K562 (cell line): ENCODE results near the gene TBX6. TPM values are rescaled to one million over a fixed set of nuclear protein-coding genes. Genes with fewer than 3 reads are reported as not detected.
A peak's percentile ranks its signal among the peaks of the same experiment; 100 is the strongest.
"Not testable (repeated sequence)": the region's sequence is repeated elsewhere in the genome, so short reads cannot be mapped to it uniquely, and the experiment has no call there.

Source experiments
- ATAC-seq: fragments of 200-7000 bp; cut with Tn5 transposase; 3 replicates; pipeline ENCODE4 v1.9.1; 2020; ENCODE audit warnings: moderate library complexity
- BruUV-seq: library from RNA; stranded (reverse); fragments of 400-500 nt; replicated peaks from 2 replicates; lab custom pipeline; 2021; lab: Mats Ljungman, UMichigan
- CTCF ChIA-PET: fragments of 300-600 bp; formaldehyde crosslinking; extraction: SDS; loops from one replicate; lab custom pipeline; 2021; ENCODE audit warnings: low intra/inter-chr PET ratio; lab: Yijun Ruan, JAX
- POLR2A ChIA-PET: fragments of 300-600, 350-650 bp; sonication (Branson Sonifier 250); formaldehyde crosslinking; extraction: SDS; loops from one replicate; lab custom pipeline; 2021; ENCODE audit warnings: antibody characterized with exemption, inconsistent platforms; lab: Yijun Ruan, JAX
- DNase-seq, 4 experiments: peaks; one replicate each; pipeline versions ENCODE4 v3.0.0 to v3.0.0-alpha.2; 2011 to 2018; ENCODE audit warnings: low spot score in 3 of 4, mixed read lengths in 3 of 4; ENCODE audit errors: extremely low read depth in 1 of 4
- FAIRE-seq: peaks from 2 replicates; lab custom pipeline; 2011; peaks lifted over from hg19 to GRCh38; lab: Jason Lieb, UNC
- H2AFZ ChIP-seq: 2 replicates; pipeline ENCODE4 v1.6.0; 2011; ENCODE audit warnings: low read depth, low read length, control low read depth, inconsistent platforms
- H3K27ac ChIP-seq: fragments of 200-600 bp; 3 replicates; pipeline ENCODE4 v1.8.0; 2011; ENCODE audit warnings: low read depth, mild to moderate bottlenecking, control low read depth, inconsistent platforms, low read length, moderate library complexity, mixed read lengths; ENCODE audit errors: extremely low read depth
- H3K27me3 ChIP-seq, 2 experiments: fragments of 300-600 bp in 1 of 2; 2 replicates in 1 of 2; 3 replicates in 1 of 2; pipeline versions ENCODE4 v1.6.0 to v1.8.0; 2011; ENCODE audit warnings: inconsistent platforms in 2 of 2, low read length in 2 of 2, mild to moderate bottlenecking in 1 of 2, mixed read lengths in 1 of 2, moderate library complexity in 1 of 2; ENCODE audit not compliant: control insufficient read depth in 2 of 2, insufficient read depth in 2 of 2
- H3K36me3 ChIP-seq: fragments of 300-600 bp; 3 replicates; pipeline ENCODE4 v1.8.0; 2011; ENCODE audit warnings: mild to moderate bottlenecking, low read length, inconsistent platforms; ENCODE audit not compliant: control insufficient read depth, insufficient read depth
- H3K4me1 ChIP-seq, 2 experiments: fragments of 200-600 bp in 1 of 2; replicated peaks in 1 of 2; 2 replicates in 1 of 2; 3 replicates in 1 of 2; pipeline versions ENCODE4 v1.5.1 to v1.8.0; 2011; ENCODE audit warnings: inconsistent platforms in 2 of 2, low read length in 2 of 2, mild to moderate bottlenecking in 1 of 2, mixed read lengths in 1 of 2, moderate library complexity in 1 of 2; ENCODE audit not compliant: control insufficient read depth in 2 of 2, insufficient read depth in 2 of 2
- H3K4me2 ChIP-seq: 2 replicates; pipeline ENCODE4 v1.6.1; 2011; ENCODE audit warnings: low read length, control low read depth, inconsistent platforms, mixed read lengths; ENCODE audit not compliant: insufficient read depth
- H3K4me3 ChIP-seq: fragments of 200-600 bp; sonication (generic), shearing (Covaris generic); 2 replicates; pipeline ENCODE4 v1.5.1; 2016; ENCODE audit warnings: control low read depth, inconsistent platforms
- H3K79me2 ChIP-seq: fragments of 200-600 bp; 3 replicates; pipeline ENCODE4 v1.8.0; 2011; ENCODE audit warnings: low read length, inconsistent platforms; ENCODE audit not compliant: control insufficient read depth, insufficient read depth
- H3K9ac ChIP-seq, 2 experiments: 2 replicates each; pipeline versions ENCODE4 v1.6.0 to v1.6.1; 2011; ENCODE audit warnings: low read depth in 2 of 2, low read length in 2 of 2, control low read depth in 1 of 2, inconsistent platforms in 1 of 2, mild to moderate bottlenecking in 1 of 2, mixed read lengths in 1 of 2; ENCODE audit not compliant: insufficient read depth in 1 of 2
- H3K9me1 ChIP-seq: one replicate; pipeline ENCODE4 v1.6.0; 2011; ENCODE audit warnings: inconsistent platforms, mild to moderate bottlenecking, low read length, moderate library complexity; ENCODE audit not compliant: control insufficient read depth, insufficient read depth
- H3K9me3 ChIP-seq: replicated peaks from 2 replicates; pipeline ENCODE4 v1.5.1; 2011; ENCODE audit warnings: low read depth, low read length, inconsistent platforms; ENCODE audit not compliant: control insufficient read depth, insufficient read depth
- H4K20me1 ChIP-seq: replicated peaks from 2 replicates; pipeline ENCODE4 v1.6.1; 2011; ENCODE audit warnings: low read length, inconsistent platforms, mixed read lengths; ENCODE audit not compliant: control insufficient read depth, insufficient read depth
- ZNF121 ChIP-seq: sonication (generic); formaldehyde crosslinking; conservative IDR thresholded peaks from 2 replicates; pipeline ENCODE4 v1.8.0; 2022; ENCODE audit warnings: missing genetic modification reagents
- WGBS: fragments of 100-300 bp; shearing (Covaris generic); methylation state at CpG from one replicate; pipeline ENCODE4 v1.1.6; 2016; ENCODE audit warnings: low coverage, mixed read lengths; ENCODE audit not compliant: insufficient coverage; ENCODE audit errors: missing lambda C conversion rate; 5-methylcytosine and 5-hydroxymethylcytosine counted together
- in situ Hi-C: fragments of 300-500 bp; cut with MboI; formaldehyde crosslinking; loops from 4 replicates; pipeline ENCODE4 v1.15.0; 2018; ENCODE audit warnings: inconsistent platforms, mixed read lengths
- intact Hi-C: fragments of 100-400 bp; cut with micrococcal nuclease; formaldehyde crosslinking; loops from 2 replicates; pipeline ENCODE4 v1.14.2; 2022
- polyA plus RNA-seq, 8 experiments: library from polyadenylated mRNA; depleted of rRNA in 4 of 8; stranded (reverse) in 5 of 8; unstranded in 3 of 8; fragments of >200 nt; fragmentation: Nextera tagmentation in 2 of 8; fragmentation: Illumina TruSeq in 1 of 8; extraction: Ambion mirVana in 2 of 8; extraction: Trizol in 1 of 8; gene quantifications; 2 replicates each; pipeline versions ENCODE4 v1.2.1 to v1.2.3, GENCODE V29; 2011 to 2014; ENCODE audit warnings: inconsistent platforms in 1 of 8, missing spikeins in 1 of 8
- total RNA-seq, 7 experiments: library from RNA; depleted of rRNA in 6 of 7; stranded (reverse); fragments of >200 nt in 6 of 7; fragmentation: Illumina TruSeq in 2 of 7; extraction: Trizol in 2 of 7; gene quantifications; 2 replicates each; pipeline versions ENCODE4 v1.2.1 to v1.2.3, GENCODE V29; 2011 to 2021; ENCODE audit warnings: low replicate concordance in 1 of 7
- TF ChIP-seq, protein P1 (sequence below): fragments of 250-450 bp; sonication (Bioruptor Pico); IDR thresholded peaks from 2 replicates; pipeline ENCODE4 v1.4.0; 2020; ENCODE audit warnings: mild to moderate bottlenecking
- TF ChIP-seq, protein P2 (sequence below): fragments of 450-650 bp; IDR thresholded peaks from 2 replicates; pipeline ENCODE4 v1.6.1; 2016
- TF ChIP-seq, protein P3 (sequence below): fragments of 450-650 bp; formaldehyde crosslinking; IDR thresholded peaks from 2 replicates; pipeline ENCODE4 v1.4.0; 2020; ENCODE audit warnings: mild to moderate bottlenecking, moderate library complexity

The TBX6 gene
- total and polyA plus RNA-seq, 9 of the 15 experiments (the other 6 are each of a cell fraction or from before 2014, with no cell fraction given), result 0.07 to 0.58 (median 0.11) TPM; not detected in 2

DNA sequence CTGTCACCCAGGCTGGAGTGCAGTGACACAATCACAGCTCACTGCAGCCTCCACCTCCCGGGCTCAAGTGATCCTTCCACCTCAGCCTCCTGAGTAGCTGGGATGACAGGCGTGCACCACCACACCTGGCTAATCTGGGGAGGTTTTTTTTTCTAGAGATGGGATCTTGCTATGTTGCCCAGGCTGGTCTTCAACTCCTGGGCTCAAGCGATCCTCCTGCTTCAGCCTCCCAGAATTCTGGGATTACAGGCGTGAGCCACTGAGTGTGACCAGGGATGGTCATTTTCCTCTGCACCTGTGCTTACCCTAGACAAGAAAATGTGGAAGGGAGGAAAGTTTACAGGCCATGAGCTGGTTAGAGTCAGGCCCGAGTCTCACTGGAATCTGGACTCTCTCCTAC is 51.0 kb downstream of the TBX6 start:
- DNase-seq, in situ Hi-C loops, ATAC-seq, H3K9me1 ChIP-seq, H3K4me3 ChIP-seq, H3K27ac ChIP-seq, H3K79me2 ChIP-seq, FAIRE-seq, H3K9me3 ChIP-seq, H3K4me1 ChIP-seq, H2AFZ ChIP-seq, H3K4me2 ChIP-seq, BruUV-seq, H3K36me3 ChIP-seq, CTCF ChIA-PET, H3K9ac ChIP-seq, intact Hi-C loops, H4K20me1 ChIP-seq: not testable (repeated sequence)
- peak; percentile 78 for TF ChIP-seq ZNF121
- WGBS, result 5% methylated on average over 5 of the region's 5 CpGs
- H3K27me3 ChIP-seq, result peaks cover 4 to 19% of the 10 kb centered on the region in 2 experiments; a peak in 4 of 5 replicates
- POLR2A ChIA-PET, result interaction anchor here (1.1 kb wide), 1 partner anchor 12 kb away, joined by 3 read pairs; a partner anchor contains a TSS

DNA sequence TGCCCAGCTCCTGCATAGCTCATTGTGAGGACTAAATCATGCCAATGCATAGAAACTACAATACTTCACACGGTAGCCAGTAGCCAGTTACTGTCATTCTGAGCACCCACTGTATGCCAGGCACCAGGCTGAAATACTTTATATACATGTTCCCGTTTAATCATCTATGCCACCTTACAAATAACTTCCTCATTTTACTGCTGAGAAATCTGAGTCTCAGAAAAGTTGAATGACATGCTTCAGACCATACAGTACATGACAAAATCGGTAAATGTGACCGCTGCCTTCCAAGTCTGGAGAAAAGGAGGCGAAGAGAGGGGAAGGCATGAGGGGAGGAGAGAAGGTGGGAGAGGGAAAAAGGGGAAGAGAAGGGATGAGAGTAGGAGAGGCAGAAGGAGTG is 51.5 kb downstream of the TBX6 start:
- TF ChIP-seq, protein P1, sequence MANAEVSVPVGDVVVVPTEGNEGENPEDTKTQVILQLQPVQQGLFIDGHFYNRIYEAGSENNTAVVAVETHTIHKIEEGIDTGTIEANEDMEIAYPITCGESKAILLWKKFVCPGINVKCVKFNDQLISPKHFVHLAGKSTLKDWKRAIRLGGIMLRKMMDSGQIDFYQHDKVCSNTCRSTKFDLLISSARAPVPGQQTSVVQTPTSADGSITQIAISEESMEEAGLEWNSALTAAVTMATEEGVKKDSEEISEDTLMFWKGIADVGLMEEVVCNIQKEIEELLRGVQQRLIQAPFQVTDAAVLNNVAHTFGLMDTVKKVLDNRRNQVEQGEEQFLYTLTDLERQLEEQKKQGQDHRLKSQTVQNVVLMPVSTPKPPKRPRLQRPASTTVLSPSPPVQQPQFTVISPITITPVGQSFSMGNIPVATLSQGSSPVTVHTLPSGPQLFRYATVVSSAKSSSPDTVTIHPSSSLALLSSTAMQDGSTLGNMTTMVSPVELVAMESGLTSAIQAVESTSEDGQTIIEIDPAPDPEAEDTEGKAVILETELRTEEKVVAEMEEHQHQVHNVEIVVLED (CRISPR knock-in tag), result no peak
- TF ChIP-seq, protein P2, sequence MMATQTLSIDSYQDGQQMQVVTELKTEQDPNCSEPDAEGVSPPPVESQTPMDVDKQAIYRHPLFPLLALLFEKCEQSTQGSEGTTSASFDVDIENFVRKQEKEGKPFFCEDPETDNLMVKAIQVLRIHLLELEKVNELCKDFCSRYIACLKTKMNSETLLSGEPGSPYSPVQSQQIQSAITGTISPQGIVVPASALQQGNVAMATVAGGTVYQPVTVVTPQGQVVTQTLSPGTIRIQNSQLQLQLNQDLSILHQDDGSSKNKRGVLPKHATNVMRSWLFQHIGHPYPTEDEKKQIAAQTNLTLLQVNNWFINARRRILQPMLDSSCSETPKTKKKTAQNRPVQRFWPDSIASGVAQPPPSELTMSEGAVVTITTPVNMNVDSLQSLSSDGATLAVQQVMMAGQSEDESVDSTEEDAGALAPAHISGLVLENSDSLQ, result peak; percentile 42; the same call in 1 of the 2 replicates
- TF ChIP-seq, protein P3, sequence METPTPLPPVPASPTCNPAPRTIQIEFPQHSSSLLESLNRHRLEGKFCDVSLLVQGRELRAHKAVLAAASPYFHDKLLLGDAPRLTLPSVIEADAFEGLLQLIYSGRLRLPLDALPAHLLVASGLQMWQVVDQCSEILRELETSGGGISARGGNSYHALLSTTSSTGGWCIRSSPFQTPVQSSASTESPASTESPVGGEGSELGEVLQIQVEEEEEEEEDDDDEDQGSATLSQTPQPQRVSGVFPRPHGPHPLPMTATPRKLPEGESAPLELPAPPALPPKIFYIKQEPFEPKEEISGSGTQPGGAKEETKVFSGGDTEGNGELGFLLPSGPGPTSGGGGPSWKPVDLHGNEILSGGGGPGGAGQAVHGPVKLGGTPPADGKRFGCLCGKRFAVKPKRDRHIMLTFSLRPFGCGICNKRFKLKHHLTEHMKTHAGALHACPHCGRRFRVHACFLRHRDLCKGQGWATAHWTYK (CRISPR knock-in tag), result no peak
- BruUV-seq, result no TSS peak
- POLR2A ChIA-PET, result no interaction called here
- Histone ChIP-seq H3K27me3 (peaks cover 4 to 23% of the 10 kb centered on the region in 2 experiments; a peak in 4 of 5 replicates), H3K79me2 (no peaks in the 10 kb centered on the region), H3K27ac (no peak overlapping the region), H3K4me2 (no peak overlapping the region), H3K9ac (no peak overlapping the region), H2AFZ (no peak overlapping the region), H3K4me1 (peaks cover 0 to 3% of the 10 kb centered on the region in 2 experiments; a peak in 3 of 5 replicates), H3K4me3 (no peak overlapping the region), H3K9me3 (no peaks in the 10 kb centered on the region), H3K36me3 (no peaks in the 10 kb centered on the region), H3K9me1 (no peaks in the 10 kb centered on the region), H4K20me1 (no peaks in the 10 kb centered on the region)
- CTCF ChIA-PET, result no interaction called here
- in situ Hi-C loops (no loop called here), intact Hi-C loops (no loop called here)
- no peak for FAIRE-seq
- WGBS, result 2% methylated on average over 5 of the region's 5 CpGs
- no peak for DNase-seq
- ATAC-seq, result no peak
